SK-N-SH treated with all-trans-retinoic acid at 6 μM for 48 hours (cell line): ENCODE data around the gene TECRL.

Source experiments
- ATAC-seq: fragments of 200-7000 bp; cut with Tn5 transposase; 3 replicates; pipeline ENCODE4 v1.9.1; 2020; ENCODE audit warnings: mild to moderate bottlenecking, moderate library complexity
- ARNTL ChIP-seq: fragments of 450-650 bp; formaldehyde crosslinking; IDR thresholded peaks from 2 replicates; pipeline ENCODE4 v1.5.0; 2020; ENCODE audit warnings: low read depth, mild to moderate bottlenecking, moderate library complexity, borderline replicate concordance
- CSDC2 ChIP-seq: fragments of 250-450 bp; sonication (Bioruptor Pico); IDR thresholded peaks from 2 replicates; pipeline ENCODE4 v1.5.0; 2020; ENCODE audit warnings: mild to moderate bottlenecking, moderate library complexity
- ESRRG ChIP-seq: fragments of 250-450 bp; sonication (Bioruptor Pico); IDR thresholded peaks from 2 replicates; pipeline ENCODE4 v1.6.1; 2021; ENCODE audit warnings: mild to moderate bottlenecking
- ISL1 ChIP-seq: fragments of 250-450 bp; sonication (Bioruptor Pico); IDR thresholded peaks from 2 replicates; pipeline ENCODE4 v2.1.2; 2022; ENCODE audit warnings: mild to moderate bottlenecking, moderate library complexity
- OSR1 ChIP-seq: fragments of 250-450 bp; sonication (Bioruptor Pico); IDR thresholded peaks from 2 replicates; pipeline ENCODE4 v1.8.0; 2022; ENCODE audit warnings: moderate library complexity, mild to moderate bottlenecking, inconsistent platforms
- PPARA ChIP-seq: fragments of 250-450 bp; sonication (Bioruptor Pico); IDR thresholded peaks from 2 replicates; pipeline ENCODE4 v1.5.0; 2020; ENCODE audit warnings: mild to moderate bottlenecking, borderline replicate concordance
- RARB ChIP-seq: fragments of 250-450 bp; sonication (Bioruptor Pico); IDR thresholded peaks from 2 replicates; pipeline ENCODE4 v1.8.0; 2021; ENCODE audit warnings: mild to moderate bottlenecking, moderate library complexity
- SNAI2 ChIP-seq: fragments of 250-450 bp; sonication (Bioruptor Pico); IDR thresholded peaks from 2 replicates; pipeline ENCODE4 v1.5.0; 2020; ENCODE audit warnings: mild to moderate bottlenecking, moderate library complexity
- TCF4 ChIP-seq: fragments of 250-450 bp; sonication (Bioruptor Pico); IDR thresholded peaks from 2 replicates; pipeline ENCODE4 v1.8.0; 2021; ENCODE audit warnings: mild to moderate bottlenecking, moderate library complexity, borderline replicate concordance
- TOX ChIP-seq: fragments of 250-450 bp; sonication (Bioruptor Pico); IDR thresholded peaks from 2 replicates; pipeline ENCODE4 v1.8.0; 2021; ENCODE audit warnings: mild to moderate bottlenecking, moderate library complexity, borderline replicate concordance
- ZC3H10 ChIP-seq: fragments of 250-450 bp; sonication (Bioruptor Pico); IDR thresholded peaks from 2 replicates; pipeline ENCODE4 v1.5.1; 2021; ENCODE audit warnings: mild to moderate bottlenecking, moderate library complexity
- ZNF70 ChIP-seq: fragments of 450-650 bp; formaldehyde crosslinking; IDR thresholded peaks from 2 replicates; pipeline ENCODE4 v1.5.0; 2020; ENCODE audit warnings: mild to moderate bottlenecking, moderate library complexity
- ZNF8 ChIP-seq: fragments of 450-650 bp; formaldehyde crosslinking; IDR thresholded peaks from 2 replicates; pipeline ENCODE4 v1.5.0; 2020; ENCODE audit warnings: mild to moderate bottlenecking, moderate library complexity
- TF ChIP-seq, protein P1 (sequence below): fragments of 250-450 bp; sonication (Bioruptor Pico); IDR thresholded peaks from 2 replicates; pipeline ENCODE4 v1.5.0; 2020; ENCODE audit warnings: mild to moderate bottlenecking, moderate library complexity
- TF ChIP-seq, protein P2 (sequence below): fragments of 250-450 bp; sonication (Bioruptor Pico); IDR thresholded peaks from 2 replicates; pipeline ENCODE4 v1.5.1; 2021; ENCODE audit warnings: mild to moderate bottlenecking, moderate library complexity
- TF ChIP-seq, protein P3 (sequence below): fragments of 250-450 bp; sonication (Bioruptor Pico); IDR thresholded peaks from 2 replicates; pipeline ENCODE4 v1.5.1; 2020; ENCODE audit warnings: low read depth, mild to moderate bottlenecking, moderate library complexity
- TF ChIP-seq, protein P4 (sequence below): fragments of 250-450 bp; sonication (Bioruptor Pico); IDR thresholded peaks from 2 replicates; pipeline ENCODE4 v1.8.0; 2020; ENCODE audit warnings: mild to moderate bottlenecking, moderate library complexity, borderline replicate concordance

TECRL gene

DNA sequence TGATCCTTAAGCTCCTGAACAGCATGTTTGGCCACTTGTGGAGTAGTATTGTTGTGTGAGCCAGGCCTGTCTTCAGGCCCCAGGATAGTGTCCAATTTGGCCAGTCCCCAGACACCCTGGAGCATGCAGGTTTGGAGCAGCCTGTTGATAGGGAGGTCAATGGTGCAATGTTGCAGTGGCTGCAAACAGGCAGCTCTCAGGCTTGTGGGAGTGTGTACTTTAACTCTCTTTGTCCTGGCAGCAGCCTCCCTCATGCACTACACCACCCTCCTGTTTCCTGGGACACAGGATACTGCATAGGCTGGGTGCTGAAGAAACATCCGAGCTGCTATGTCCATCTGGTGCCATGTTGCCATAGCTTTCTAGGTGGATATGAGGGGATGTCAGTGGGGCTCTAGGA is 24.0 kb downstream of the TECRL start (continued):
- TF ChIP-seq, protein P1, sequence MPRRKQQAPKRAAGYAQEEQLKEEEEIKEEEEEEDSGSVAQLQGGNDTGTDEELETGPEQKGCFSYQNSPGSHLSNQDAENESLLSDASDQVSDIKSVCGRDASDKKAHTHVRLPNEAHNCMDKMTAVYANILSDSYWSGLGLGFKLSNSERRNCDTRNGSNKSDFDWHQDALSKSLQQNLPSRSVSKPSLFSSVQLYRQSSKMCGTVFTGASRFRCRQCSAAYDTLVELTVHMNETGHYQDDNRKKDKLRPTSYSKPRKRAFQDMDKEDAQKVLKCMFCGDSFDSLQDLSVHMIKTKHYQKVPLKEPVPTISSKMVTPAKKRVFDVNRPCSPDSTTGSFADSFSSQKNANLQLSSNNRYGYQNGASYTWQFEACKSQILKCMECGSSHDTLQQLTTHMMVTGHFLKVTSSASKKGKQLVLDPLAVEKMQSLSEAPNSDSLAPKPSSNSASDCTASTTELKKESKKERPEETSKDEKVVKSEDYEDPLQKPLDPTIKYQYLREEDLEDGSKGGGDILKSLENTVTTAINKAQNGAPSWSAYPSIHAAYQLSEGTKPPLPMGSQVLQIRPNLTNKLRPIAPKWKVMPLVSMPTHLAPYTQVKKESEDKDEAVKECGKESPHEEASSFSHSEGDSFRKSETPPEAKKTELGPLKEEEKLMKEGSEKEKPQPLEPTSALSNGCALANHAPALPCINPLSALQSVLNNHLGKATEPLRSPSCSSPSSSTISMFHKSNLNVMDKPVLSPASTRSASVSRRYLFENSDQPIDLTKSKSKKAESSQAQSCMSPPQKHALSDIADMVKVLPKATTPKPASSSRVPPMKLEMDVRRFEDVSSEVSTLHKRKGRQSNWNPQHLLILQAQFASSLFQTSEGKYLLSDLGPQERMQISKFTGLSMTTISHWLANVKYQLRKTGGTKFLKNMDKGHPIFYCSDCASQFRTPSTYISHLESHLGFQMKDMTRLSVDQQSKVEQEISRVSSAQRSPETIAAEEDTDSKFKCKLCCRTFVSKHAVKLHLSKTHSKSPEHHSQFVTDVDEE (CRISPR knock-in tag), result no peak
- TF ChIP-seq, protein P2, sequence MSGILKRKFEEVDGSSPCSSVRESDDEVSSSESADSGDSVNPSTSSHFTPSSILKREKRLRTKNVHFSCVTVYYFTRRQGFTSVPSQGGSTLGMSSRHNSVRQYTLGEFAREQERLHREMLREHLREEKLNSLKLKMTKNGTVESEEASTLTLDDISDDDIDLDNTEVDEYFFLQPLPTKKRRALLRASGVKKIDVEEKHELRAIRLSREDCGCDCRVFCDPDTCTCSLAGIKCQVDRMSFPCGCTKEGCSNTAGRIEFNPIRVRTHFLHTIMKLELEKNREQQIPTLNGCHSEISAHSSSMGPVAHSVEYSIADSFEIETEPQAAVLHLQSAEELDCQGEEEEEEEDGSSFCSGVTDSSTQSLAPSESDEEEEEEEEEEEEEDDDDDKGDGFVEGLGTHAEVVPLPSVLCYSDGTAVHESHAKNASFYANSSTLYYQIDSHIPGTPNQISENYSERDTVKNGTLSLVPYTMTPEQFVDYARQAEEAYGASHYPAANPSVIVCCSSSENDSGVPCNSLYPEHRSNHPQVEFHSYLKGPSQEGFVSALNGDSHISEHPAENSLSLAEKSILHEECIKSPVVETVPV (CRISPR knock-in tag), result no peak

DNA sequence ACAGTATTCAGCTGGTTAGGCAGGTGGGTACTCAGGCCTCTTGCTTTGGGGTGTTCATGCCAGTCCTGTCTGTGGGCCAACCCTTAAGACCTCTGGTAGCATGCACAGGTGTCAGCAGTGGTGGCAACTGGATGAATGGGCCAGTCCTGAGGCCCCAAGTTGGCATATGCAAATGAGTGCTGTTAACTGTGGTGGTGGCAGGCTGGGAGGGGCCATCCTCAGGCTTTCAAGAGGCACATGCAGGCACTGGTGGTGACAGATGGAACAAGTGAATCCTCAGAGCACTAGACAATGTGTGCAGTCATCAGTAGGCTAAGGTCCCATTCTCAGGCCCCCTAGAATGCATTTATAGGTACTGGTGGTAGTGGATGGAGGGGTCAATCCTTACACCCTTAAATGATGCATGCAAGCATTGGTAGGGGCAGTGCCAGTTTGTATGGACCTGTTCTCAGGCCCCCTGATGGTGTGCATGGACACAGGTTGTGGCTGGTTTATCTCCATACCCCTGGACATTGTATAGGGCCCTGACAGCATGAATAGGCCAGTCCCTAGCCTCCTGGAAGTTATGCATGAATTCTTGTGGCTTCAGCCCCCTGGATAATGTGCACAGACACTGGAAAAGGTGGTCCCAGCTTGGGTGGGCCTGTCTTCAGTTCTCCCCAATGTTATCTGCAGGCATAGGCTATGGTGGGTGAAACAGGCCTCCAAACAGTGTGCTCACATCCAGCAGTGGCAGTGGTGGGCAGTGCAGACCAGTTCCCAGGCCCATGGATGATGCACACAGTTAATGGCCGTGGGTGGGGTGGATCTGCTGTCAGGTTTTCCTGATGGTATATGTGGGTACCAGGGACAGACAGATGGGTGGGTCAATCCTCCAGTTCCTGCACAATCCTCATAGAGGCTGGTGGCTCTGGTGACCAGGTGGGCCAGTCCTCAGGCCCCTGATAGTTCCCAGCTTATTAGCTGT is 24.7 kb downstream of the TECRL start:
- ATAC-seq, result no peak
- TF ChIP-seq ARNTL (CRISPR knock-in tag), result no peak
- no peak for TF ChIP-seq SNAI2 (CRISPR knock-in tag)
- no peak for TF ChIP-seq ESRRG
- no peak for TF ChIP-seq OSR1 (CRISPR knock-in tag)
- TF ChIP-seq ZC3H10 (CRISPR knock-in tag), result no peak
- TF ChIP-seq, protein P3, sequence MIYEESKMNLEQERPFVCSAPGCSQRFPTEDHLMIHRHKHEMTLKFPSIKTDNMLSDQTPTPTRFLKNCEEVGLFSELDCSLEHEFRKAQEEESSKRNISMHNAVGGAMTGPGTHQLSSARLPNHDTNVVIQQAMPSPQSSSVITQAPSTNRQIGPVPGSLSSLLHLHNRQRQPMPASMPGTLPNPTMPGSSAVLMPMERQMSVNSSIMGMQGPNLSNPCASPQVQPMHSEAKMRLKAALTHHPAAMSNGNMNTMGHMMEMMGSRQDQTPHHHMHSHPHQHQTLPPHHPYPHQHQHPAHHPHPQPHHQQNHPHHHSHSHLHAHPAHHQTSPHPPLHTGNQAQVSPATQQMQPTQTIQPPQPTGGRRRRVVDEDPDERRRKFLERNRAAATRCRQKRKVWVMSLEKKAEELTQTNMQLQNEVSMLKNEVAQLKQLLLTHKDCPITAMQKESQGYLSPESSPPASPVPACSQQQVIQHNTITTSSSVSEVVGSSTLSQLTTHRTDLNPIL (CRISPR knock-in tag), result no peak
- no peak for TF ChIP-seq TCF4 (CRISPR knock-in tag)
- TF ChIP-seq, protein P2 (CRISPR knock-in tag), result no peak
- TF ChIP-seq TOX (CRISPR knock-in tag), result no peak
- TF ChIP-seq, protein P4, sequence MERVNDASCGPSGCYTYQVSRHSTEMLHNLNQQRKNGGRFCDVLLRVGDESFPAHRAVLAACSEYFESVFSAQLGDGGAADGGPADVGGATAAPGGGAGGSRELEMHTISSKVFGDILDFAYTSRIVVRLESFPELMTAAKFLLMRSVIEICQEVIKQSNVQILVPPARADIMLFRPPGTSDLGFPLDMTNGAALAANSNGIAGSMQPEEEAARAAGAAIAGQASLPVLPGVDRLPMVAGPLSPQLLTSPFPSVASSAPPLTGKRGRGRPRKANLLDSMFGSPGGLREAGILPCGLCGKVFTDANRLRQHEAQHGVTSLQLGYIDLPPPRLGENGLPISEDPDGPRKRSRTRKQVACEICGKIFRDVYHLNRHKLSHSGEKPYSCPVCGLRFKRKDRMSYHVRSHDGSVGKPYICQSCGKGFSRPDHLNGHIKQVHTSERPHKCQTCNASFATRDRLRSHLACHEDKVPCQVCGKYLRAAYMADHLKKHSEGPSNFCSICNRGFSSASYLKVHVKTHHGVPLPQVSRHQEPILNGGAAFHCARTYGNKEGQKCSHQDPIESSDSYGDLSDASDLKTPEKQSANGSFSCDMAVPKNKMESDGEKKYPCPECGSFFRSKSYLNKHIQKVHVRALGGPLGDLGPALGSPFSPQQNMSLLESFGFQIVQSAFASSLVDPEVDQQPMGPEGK, result no peak
- no peak for TF ChIP-seq RARB (CRISPR knock-in tag)
- TF ChIP-seq ISL1 (CRISPR knock-in tag), result no peak
- TF ChIP-seq, protein P1 (CRISPR knock-in tag), result no peak
- TF ChIP-seq PPARA, result no peak
- no peak for TF ChIP-seq ZNF70 (CRISPR knock-in tag)
- no peak for TF ChIP-seq ZNF8 (CRISPR knock-in tag)
- TF ChIP-seq CSDC2 (CRISPR knock-in tag), result no peak
